ENCODE measurements around the gene DDX25.

- TF ChIP-seq CTCF (conservative IDR thresholded peaks at IDR 0.05) (no peak), ZFX (IDR thresholded peaks at IDR 0.05) (no peak)
These were observed 50.8 kb downstream of the DDX25 start for GRCh38 chr11:125954945-125955640.
